Measurements from ENCODE around the gene JMJD7. TPM values are rescaled to one million over a fixed set of nuclear protein-coding genes. Genes with fewer than 3 reads are reported as not detected.

JMJD7 gene
- total RNA-seq, 1 experiment from 2014 or later: 13.2 TPM

DNA sequence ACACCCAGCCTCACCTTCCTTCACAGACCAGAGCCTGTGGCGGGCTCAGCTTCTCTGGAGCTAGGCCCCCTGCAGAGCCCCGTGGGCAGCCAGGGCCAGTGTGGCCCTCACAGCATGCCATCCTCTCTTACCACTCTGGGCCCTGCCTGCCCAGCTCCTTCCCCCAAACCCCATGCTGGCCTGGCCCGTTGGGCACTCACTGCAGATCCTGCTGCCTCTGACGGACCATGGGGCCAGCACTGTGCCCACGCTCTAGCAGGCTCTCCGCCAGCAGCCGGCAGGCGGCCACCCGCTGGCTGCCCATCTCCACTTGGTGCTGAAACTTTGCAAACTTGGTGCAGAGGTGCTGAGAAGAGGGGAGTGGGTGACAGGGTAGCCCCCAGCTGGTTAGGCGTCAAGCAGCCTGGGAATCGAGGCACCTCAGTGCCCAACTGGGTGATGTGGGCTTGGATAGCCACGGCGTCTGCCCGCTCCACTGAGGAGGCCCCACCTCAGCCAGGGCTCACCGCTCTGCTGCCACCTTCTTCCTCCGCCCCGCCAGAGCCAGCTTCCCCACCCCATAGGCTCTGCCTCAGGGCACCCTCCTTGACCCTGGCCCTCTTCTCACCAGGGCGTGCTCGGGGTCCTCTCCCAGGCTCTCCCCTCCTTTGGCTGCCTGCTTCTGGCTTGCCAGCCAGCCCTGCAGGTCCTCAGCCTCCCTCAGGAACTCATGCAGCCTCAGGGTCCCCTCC, 43.4 kb downstream of the JMJD7 start:
- BruUV-seq (replicated peaks): no TSS peak
- ChIA-PET POLR2A (no interaction called here), CTCF (no interaction called here)
- in situ Hi-C loops (cut with HindIII; ENCODE audit: low pct_unique_long_range_greater_than_20kb, low sequenced_read_pairs): no loop called here
- H3K27ac ChIP-seq (ENCODE audit: low read length): no peak overlapping the region
- no peak for TF ChIP-seq TCF7L2 (IDR thresholded peaks at IDR 0.05; ENCODE audit: low read depth, low read length)
- TF ChIP-seq, protein P1, sequence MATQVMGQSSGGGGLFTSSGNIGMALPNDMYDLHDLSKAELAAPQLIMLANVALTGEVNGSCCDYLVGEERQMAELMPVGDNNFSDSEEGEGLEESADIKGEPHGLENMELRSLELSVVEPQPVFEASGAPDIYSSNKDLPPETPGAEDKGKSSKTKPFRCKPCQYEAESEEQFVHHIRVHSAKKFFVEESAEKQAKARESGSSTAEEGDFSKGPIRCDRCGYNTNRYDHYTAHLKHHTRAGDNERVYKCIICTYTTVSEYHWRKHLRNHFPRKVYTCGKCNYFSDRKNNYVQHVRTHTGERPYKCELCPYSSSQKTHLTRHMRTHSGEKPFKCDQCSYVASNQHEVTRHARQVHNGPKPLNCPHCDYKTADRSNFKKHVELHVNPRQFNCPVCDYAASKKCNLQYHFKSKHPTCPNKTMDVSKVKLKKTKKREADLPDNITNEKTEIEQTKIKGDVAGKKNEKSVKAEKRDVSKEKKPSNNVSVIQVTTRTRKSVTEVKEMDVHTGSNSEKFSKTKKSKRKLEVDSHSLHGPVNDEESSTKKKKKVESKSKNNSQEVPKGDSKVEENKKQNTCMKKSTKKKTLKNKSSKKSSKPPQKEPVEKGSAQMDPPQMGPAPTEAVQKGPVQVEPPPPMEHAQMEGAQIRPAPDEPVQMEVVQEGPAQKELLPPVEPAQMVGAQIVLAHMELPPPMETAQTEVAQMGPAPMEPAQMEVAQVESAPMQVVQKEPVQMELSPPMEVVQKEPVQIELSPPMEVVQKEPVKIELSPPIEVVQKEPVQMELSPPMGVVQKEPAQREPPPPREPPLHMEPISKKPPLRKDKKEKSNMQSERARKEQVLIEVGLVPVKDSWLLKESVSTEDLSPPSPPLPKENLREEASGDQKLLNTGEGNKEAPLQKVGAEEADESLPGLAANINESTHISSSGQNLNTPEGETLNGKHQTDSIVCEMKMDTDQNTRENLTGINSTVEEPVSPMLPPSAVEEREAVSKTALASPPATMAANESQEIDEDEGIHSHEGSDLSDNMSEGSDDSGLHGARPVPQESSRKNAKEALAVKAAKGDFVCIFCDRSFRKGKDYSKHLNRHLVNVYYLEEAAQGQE (IDR thresholded peaks at IDR 0.05; ENCODE audit: insufficient read depth in 1 of 2, low read depth in 2 of 2, low read length in 1 of 2): no peak
- TF ChIP-seq POLR2AphosphoS5 (IDR thresholded peaks at IDR 0.05; ENCODE audit: low read depth, low read length): no peak
- TF ChIP-seq, protein P2, sequence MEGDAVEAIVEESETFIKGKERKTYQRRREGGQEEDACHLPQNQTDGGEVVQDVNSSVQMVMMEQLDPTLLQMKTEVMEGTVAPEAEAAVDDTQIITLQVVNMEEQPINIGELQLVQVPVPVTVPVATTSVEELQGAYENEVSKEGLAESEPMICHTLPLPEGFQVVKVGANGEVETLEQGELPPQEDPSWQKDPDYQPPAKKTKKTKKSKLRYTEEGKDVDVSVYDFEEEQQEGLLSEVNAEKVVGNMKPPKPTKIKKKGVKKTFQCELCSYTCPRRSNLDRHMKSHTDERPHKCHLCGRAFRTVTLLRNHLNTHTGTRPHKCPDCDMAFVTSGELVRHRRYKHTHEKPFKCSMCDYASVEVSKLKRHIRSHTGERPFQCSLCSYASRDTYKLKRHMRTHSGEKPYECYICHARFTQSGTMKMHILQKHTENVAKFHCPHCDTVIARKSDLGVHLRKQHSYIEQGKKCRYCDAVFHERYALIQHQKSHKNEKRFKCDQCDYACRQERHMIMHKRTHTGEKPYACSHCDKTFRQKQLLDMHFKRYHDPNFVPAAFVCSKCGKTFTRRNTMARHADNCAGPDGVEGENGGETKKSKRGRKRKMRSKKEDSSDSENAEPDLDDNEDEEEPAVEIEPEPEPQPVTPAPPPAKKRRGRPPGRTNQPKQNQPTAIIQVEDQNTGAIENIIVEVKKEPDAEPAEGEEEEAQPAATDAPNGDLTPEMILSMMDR (IDR thresholded peaks at IDR 0.05): no peak
- no peak for TF ChIP-seq SIN3A (IDR thresholded peaks at IDR 0.05; ENCODE audit: borderline replicate concordance, insufficient read depth, low read depth, low read length)
- no peak for DNase-seq (ENCODE audit: low read depth, low spot score)
- no peak overlapping the region for H3K4me3 ChIP-seq (ENCODE audit: low read depth in 2 of 2, low read length in 2 of 2)
- intact Hi-C loops (cut with micrococcal nuclease; ENCODE audit: unreplicated experiment): no loop called here
- no peaks in the 10 kb centered on the region for H3K36me3 ChIP-seq (ENCODE audit: control insufficient read depth, insufficient read depth, low read length)
- no peaks in the 10 kb centered on the region for H3K9me3 ChIP-seq (ENCODE audit: control insufficient read depth, insufficient read depth, low read depth, low read length)
- H3K4me1 ChIP-seq (ENCODE audit: control insufficient read depth, insufficient read depth, low read length): peaks cover 9% of the 10 kb centered on the region
- no peaks in the 10 kb centered on the region for H3K27me3 ChIP-seq (ENCODE audit: control insufficient read depth, insufficient read depth, low read length)
- no peak; the same call in 1 of the 2 replicates for ATAC-seq

- POLR2A ChIA-PET: no interaction called here
- H3K9me3 ChIP-seq (ENCODE audit: control insufficient read depth, insufficient read depth, low read depth, low read length): no peaks in the 10 kb centered on the region
- H3K4me1 ChIP-seq (ENCODE audit: control insufficient read depth, insufficient read depth, low read length): peaks cover 9% of the 10 kb centered on the region; the same call in 1 of the 2 replicates
- no peak for DNase-seq (ENCODE audit: low read depth, low spot score)
- H3K4me3 ChIP-seq (ENCODE audit: low read depth in 2 of 2, low read length in 2 of 2): no peak overlapping the region
- no peak for TF ChIP-seq SIN3A (IDR thresholded peaks at IDR 0.05; ENCODE audit: borderline replicate concordance, insufficient read depth, low read depth, low read length)
- TF ChIP-seq POLR2AphosphoS5 (IDR thresholded peaks at IDR 0.05; ENCODE audit: low read depth, low read length): no peak
- TF ChIP-seq, protein P1 (IDR thresholded peaks at IDR 0.05; ENCODE audit: insufficient read depth in 1 of 2, low read depth in 2 of 2, low read length in 1 of 2): no peak
- no peak for TF ChIP-seq TCF7L2 (IDR thresholded peaks at IDR 0.05; ENCODE audit: low read depth, low read length)
- TF ChIP-seq, protein P2 (IDR thresholded peaks at IDR 0.05): no peak
- H3K36me3 ChIP-seq (ENCODE audit: control insufficient read depth, insufficient read depth, low read length): no peaks in the 10 kb centered on the region
- no peak overlapping the region for H3K27ac ChIP-seq (ENCODE audit: low read length)
- no peaks in the 10 kb centered on the region for H3K27me3 ChIP-seq (ENCODE audit: control insufficient read depth, insufficient read depth, low read length)
- no TSS peak for BruUV-seq (replicated peaks)
- CTCF ChIA-PET: no interaction called here
- no peak for ATAC-seq
- in situ Hi-C loops (cut with HindIII; ENCODE audit: low pct_unique_long_range_greater_than_20kb, low sequenced_read_pairs) (no loop called here), intact Hi-C loops (cut with micrococcal nuclease; ENCODE audit: unreplicated experiment) (no loop called here)
These were observed 44.4 kb downstream of the JMJD7 start for GRCh38 chr15:41872166-41872747.
